ENCODE data around the gene HOXA5. TPM values are rescaled to one million over a fixed set of nuclear protein-coding genes. Genes with fewer than 3 reads are reported as not detected.

The HOXA5 gene
- total and polyA plus RNA-seq, 10 of the 15 experiments (the other 5 are each of a cell fraction or from before 2014, with no cell fraction given): 0.05 to 0.13 TPM; not detected in 8

DNA sequence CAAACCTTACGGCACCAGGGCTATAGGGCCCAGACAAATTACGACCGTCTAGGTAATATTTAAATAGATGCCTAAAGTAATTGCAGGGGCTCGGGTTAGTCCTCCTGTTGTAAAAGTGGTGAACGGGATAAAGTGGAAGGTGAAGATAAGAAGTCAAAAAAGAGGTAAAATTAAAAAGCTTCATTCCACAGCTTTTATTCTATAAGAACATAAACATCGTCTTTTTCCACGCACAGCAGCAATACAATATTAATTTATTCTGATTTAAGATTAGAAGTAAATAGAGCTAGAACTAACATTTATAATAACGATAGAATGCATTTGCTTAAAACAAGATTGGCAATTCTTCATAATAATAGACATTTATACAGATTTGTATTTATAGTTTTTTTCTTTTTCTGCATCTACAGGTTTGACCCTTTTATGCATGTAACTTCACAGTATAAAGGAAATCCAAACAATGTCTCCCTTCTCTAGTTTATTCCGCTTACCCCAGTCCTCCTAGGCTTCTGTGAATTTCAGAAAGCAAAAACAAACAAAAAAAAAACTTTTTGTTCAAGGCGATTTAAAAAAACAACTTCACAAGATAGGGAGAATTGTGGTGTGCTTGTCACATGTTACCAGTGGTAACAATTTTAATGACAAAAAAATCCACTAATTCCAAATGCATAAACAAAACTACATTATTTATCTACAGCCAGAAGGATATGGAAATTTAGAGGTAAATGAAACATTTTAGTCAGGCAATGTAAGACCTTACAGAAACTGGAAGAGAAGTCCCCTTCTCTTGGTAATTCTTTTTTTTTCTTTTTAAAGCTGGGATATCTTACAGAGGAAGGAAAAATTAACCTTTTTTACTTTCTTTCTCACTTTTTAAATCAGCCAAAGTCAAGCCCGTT is 27.2 kb upstream of the HOXA5 start:
- H3K9ac ChIP-seq (ENCODE audit: control insufficient read depth, insufficient read depth, low read length): no peak overlapping the region
- TF ChIP-seq RBBP5 (conservative IDR thresholded peaks at IDR 0.05) (no peak), YY1 (IDR thresholded peaks at IDR 0.05; ENCODE audit: low read depth, low read length) (no peak), SMARCA5 (IDR thresholded peaks at IDR 0.05) (no peak), KDM1A (IDR thresholded peaks at IDR 0.05; ENCODE audit: borderline replicate concordance) (no peak), RAD51 (IDR thresholded peaks at IDR 0.05) (no peak), ZZZ3 (IDR thresholded peaks at IDR 0.05; ENCODE audit: control insufficient read depth, insufficient read length, low read depth) (no peak), HDAC6 (IDR thresholded peaks at IDR 0.05; ENCODE audit: unreplicated experiment) (no peak), GATAD2B (conservative IDR thresholded peaks at IDR 0.05; ENCODE audit: low read depth) (no peak)
- TF ChIP-seq, protein P1, sequence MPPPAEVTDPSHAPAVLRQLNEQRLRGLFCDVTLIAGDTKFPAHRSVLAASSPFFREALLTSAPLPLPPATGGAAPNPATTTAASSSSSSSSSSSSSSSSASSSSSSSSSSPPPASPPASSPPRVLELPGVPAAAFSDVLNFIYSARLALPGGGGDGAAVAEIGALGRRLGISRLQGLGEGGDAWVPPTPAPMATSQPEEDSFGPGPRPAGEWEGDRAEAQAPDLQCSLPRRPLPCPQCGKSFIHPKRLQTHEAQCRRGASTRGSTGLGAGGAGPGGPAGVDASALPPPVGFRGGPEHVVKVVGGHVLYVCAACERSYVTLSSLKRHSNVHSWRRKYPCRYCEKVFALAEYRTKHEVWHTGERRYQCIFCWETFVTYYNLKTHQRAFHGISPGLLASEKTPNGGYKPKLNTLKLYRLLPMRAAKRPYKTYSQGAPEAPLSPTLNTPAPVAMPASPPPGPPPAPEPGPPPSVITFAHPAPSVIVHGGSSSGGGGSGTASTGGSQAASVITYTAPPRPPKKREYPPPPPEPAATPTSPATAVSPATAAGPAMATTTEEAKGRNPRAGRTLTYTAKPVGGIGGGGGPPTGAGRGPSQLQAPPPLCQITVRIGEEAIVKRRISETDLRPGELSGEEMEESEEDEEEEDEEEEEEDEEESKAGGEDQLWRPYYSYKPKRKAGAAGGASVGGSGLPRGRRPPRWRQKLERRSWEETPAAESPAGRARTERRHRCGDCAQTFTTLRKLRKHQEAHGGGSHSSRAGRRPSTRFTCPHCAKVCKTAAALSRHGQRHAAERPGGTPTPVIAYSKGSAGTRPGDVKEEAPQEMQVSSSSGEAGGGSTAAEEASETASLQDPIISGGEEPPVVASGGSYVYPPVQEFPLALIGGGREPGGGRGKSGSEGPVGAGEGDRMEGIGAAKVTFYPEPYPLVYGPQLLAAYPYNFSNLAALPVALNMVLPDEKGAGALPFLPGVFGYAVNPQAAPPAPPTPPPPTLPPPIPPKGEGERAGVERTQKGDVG (CRISPR knock-in tag; IDR thresholded peaks at IDR 0.05): no peak
- TF ChIP-seq, protein P2, sequence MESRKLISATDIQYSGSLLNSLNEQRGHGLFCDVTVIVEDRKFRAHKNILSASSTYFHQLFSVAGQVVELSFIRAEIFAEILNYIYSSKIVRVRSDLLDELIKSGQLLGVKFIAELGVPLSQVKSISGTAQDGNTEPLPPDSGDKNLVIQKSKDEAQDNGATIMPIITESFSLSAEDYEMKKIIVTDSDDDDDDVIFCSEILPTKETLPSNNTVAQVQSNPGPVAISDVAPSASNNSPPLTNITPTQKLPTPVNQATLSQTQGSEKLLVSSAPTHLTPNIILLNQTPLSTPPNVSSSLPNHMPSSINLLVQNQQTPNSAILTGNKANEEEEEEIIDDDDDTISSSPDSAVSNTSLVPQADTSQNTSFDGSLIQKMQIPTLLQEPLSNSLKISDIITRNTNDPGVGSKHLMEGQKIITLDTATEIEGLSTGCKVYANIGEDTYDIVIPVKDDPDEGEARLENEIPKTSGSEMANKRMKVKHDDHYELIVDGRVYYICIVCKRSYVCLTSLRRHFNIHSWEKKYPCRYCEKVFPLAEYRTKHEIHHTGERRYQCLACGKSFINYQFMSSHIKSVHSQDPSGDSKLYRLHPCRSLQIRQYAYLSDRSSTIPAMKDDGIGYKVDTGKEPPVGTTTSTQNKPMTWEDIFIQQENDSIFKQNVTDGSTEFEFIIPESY (IDR thresholded peaks at IDR 0.05): no peak
- TF ChIP-seq, protein P3, sequence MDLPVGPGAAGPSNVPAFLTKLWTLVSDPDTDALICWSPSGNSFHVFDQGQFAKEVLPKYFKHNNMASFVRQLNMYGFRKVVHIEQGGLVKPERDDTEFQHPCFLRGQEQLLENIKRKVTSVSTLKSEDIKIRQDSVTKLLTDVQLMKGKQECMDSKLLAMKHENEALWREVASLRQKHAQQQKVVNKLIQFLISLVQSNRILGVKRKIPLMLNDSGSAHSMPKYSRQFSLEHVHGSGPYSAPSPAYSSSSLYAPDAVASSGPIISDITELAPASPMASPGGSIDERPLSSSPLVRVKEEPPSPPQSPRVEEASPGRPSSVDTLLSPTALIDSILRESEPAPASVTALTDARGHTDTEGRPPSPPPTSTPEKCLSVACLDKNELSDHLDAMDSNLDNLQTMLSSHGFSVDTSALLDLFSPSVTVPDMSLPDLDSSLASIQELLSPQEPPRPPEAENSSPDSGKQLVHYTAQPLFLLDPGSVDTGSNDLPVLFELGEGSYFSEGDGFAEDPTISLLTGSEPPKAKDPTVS (IDR thresholded peaks at IDR 0.05; ENCODE audit: low read depth, low read length): no peak
- TF ChIP-seq, protein P4, sequence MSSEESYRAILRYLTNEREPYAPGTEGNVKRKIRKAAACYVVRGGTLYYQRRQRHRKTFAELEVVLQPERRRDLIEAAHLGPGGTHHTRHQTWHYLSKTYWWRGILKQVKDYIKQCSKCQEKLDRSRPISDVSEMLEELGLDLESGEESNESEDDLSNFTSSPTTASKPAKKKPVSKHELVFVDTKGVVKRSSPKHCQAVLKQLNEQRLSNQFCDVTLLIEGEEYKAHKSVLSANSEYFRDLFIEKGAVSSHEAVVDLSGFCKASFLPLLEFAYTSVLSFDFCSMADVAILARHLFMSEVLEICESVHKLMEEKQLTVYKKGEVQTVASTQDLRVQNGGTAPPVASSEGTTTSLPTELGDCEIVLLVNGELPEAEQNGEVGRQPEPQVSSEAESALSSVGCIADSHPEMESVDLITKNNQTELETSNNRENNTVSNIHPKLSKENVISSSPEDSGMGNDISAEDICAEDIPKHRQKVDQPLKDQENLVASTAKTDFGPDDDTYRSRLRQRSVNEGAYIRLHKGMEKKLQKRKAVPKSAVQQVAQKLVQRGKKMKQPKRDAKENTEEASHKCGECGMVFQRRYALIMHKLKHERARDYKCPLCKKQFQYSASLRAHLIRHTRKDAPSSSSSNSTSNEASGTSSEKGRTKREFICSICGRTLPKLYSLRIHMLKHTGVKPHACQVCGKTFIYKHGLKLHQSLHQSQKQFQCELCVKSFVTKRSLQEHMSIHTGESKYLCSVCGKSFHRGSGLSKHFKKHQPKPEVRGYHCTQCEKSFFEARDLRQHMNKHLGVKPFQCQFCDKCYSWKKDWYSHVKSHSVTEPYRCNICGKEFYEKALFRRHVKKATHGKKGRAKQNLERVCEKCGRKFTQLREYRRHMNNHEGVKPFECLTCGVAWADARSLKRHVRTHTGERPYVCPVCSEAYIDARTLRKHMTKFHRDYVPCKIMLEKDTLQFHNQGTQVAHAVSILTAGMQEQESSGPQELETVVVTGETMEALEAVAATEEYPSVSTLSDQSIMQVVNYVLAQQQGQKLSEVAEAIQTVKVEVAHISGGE (CRISPR knock-in tag; IDR thresholded peaks at IDR 0.05): no peak

More for the DNA sequence above, 27.2 kb upstream of the HOXA5 start:
- RAD21 ChIA-PET (ENCODE audit: unreplicated experiment): no interaction called here
- no peak for FAIRE-seq
- SMC1A ChIA-PET (ENCODE audit: uncharacterized antibody, unreplicated experiment): interaction anchor here (0.6 kb wide), 1 partner anchor 730 kb away, joined by 3 read pairs; no protein-coding TSS in a partner anchor
- POLR2A ChIA-PET: no interaction called here
- Histone ChIP-seq H3K4me1 (ENCODE audit: control insufficient read depth, insufficient read depth, low read length) (no peaks in the 10 kb centered on the region), H3K4me3 (no peak overlapping the region), H2AFZ (ENCODE audit: control insufficient read depth, low read depth, low read length) (no peak overlapping the region), H3K27ac (ENCODE audit: control insufficient read depth, insufficient read depth) (no peak overlapping the region), H3K9me3 (replicated peaks; ENCODE audit: control insufficient read depth, insufficient read depth, low read length) (no peaks in the 10 kb centered on the region; the same call in 2 of the 3 replicates), H4K20me1 (ENCODE audit: control insufficient read depth, insufficient read depth) (no peaks in the 10 kb centered on the region), H3K36me3 (ENCODE audit: control insufficient read depth in 2 of 2, insufficient read depth in 2 of 2, low read length in 1 of 2) (no peaks in the 10 kb centered on the region; a peak in 1 of 4 replicates), H3K79me2 (ENCODE audit: control insufficient read depth, insufficient read depth, low read length) (no peaks in the 10 kb centered on the region), H3K27me3 (replicated peaks in 1 of 2; ENCODE audit: control insufficient read depth in 2 of 2, insufficient read depth in 2 of 2, low read length in 1 of 2) (peaks cover 28 to 42% of the 10 kb centered on the region in 2 experiments), H3K4me2 (ENCODE audit: control insufficient read depth, insufficient read depth) (no peak overlapping the region)
- ATAC-seq: no peak
- in situ Hi-C loops (cut with MboI) (loop anchor here (25.0 kb wide), 1 partner anchor 1083 kb away; no protein-coding TSS in a partner anchor), intact Hi-C loops (cut with micrococcal nuclease; ENCODE audit: unreplicated experiment) (no loop called here)
- WGBS (ENCODE audit: insufficient coverage, insufficient replicate concordance, low lambda C conversion rate, missing lambda C conversion rate): 40% methylated on average over 10 of the region's 11 CpGs
- no peak for DNase-seq (ENCODE audit: low read depth, low spot score)
- CTCF ChIA-PET: interaction anchor here (1.6 kb wide), 1 partner anchor 801 kb away, joined by 4 read pairs; no protein-coding TSS in a partner anchor
- BruUV-seq (replicated peaks): no TSS peak
